Measurements from ENCODE around the gene C1orf174.

The C1orf174 gene

GRCh38 chr1:3945222-3945621 is 45.1 kb upstream of the C1orf174 start:
- H3K4me2 ChIP-seq (ENCODE audit: low read length), result no peak overlapping the region
- H3K4me3 ChIP-seq (ENCODE audit: low read depth, low read length, poor library complexity, severe bottlenecking), result no peak overlapping the region
- H3K36me3 ChIP-seq (ENCODE audit: insufficient read depth, low read length), result peaks cover 4% of the 10 kb centered on the region; the same call in 1 of the 2 replicates
- H4K20me1 ChIP-seq (ENCODE audit: insufficient read depth, low read length), result no peaks in the 10 kb centered on the region
- no peak overlapping the region for H3K9ac ChIP-seq (ENCODE audit: low read length)
- no peak overlapping the region for H3K27ac ChIP-seq (ENCODE audit: low read depth, low read length, poor library complexity, severe bottlenecking)
- peaks cover 35% of the 10 kb centered on the region; the same call in 1 of the 2 replicates for H3K27me3 ChIP-seq (ENCODE audit: insufficient read depth, low read length)
- no peaks in the 10 kb centered on the region for H3K9me2 ChIP-seq (ENCODE audit: low read depth, low read length)
- no peak overlapping the region for H2AFZ ChIP-seq (ENCODE audit: low read length)
- H3K4me1 ChIP-seq (ENCODE audit: insufficient read depth, low read length, severe bottlenecking), result no peaks in the 10 kb centered on the region
- peaks cover 12% of the 10 kb centered on the region for H3K9me3 ChIP-seq (ENCODE audit: low read length)
- TF ChIP-seq EZH2 (IDR thresholded peaks at IDR 0.05; ENCODE audit: borderline replicate concordance, low read length), result no peak
- TF ChIP-seq, protein P1, sequence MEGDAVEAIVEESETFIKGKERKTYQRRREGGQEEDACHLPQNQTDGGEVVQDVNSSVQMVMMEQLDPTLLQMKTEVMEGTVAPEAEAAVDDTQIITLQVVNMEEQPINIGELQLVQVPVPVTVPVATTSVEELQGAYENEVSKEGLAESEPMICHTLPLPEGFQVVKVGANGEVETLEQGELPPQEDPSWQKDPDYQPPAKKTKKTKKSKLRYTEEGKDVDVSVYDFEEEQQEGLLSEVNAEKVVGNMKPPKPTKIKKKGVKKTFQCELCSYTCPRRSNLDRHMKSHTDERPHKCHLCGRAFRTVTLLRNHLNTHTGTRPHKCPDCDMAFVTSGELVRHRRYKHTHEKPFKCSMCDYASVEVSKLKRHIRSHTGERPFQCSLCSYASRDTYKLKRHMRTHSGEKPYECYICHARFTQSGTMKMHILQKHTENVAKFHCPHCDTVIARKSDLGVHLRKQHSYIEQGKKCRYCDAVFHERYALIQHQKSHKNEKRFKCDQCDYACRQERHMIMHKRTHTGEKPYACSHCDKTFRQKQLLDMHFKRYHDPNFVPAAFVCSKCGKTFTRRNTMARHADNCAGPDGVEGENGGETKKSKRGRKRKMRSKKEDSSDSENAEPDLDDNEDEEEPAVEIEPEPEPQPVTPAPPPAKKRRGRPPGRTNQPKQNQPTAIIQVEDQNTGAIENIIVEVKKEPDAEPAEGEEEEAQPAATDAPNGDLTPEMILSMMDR (IDR thresholded peaks at IDR 0.05; ENCODE audit: low read length), result no peak
- H3F3A ChIP-seq (ENCODE audit: insufficient read depth, low read length), result no peaks in the 10 kb centered on the region
- no peaks in the 10 kb centered on the region for H3K79me2 ChIP-seq (ENCODE audit: insufficient read depth, low read length)

- H3K27ac ChIP-seq (ENCODE audit: low read depth, low read length, poor library complexity, severe bottlenecking), result no peak overlapping the region
- H3K4me2 ChIP-seq (ENCODE audit: low read length), result no peak overlapping the region
- no peaks in the 10 kb centered on the region for H3K9me2 ChIP-seq (ENCODE audit: low read depth, low read length)
- no peaks in the 10 kb centered on the region for H3F3A ChIP-seq (ENCODE audit: insufficient read depth, low read length)
- H3K4me1 ChIP-seq (ENCODE audit: insufficient read depth, low read length, severe bottlenecking), result no peaks in the 10 kb centered on the region
- H3K4me3 ChIP-seq (ENCODE audit: low read depth, low read length, poor library complexity, severe bottlenecking), result no peak overlapping the region
- no peak overlapping the region for H3K9ac ChIP-seq (ENCODE audit: low read length)
- H3K36me3 ChIP-seq (ENCODE audit: insufficient read depth, low read length), result peaks cover 4% of the 10 kb centered on the region; the same call in 1 of the 2 replicates
- H4K20me1 ChIP-seq (ENCODE audit: insufficient read depth, low read length), result no peaks in the 10 kb centered on the region
- H2AFZ ChIP-seq (ENCODE audit: low read length), result no peak overlapping the region
- H3K27me3 ChIP-seq (ENCODE audit: insufficient read depth, low read length), result peaks cover 35% of the 10 kb centered on the region; the same call in 1 of the 2 replicates
- TF ChIP-seq EZH2 (IDR thresholded peaks at IDR 0.05; ENCODE audit: borderline replicate concordance, low read length), result no peak
- TF ChIP-seq, protein P1 (IDR thresholded peaks at IDR 0.05; ENCODE audit: low read length), result no peak
- no peaks in the 10 kb centered on the region for H3K79me2 ChIP-seq (ENCODE audit: insufficient read depth, low read length)
- peaks cover 11% of the 10 kb centered on the region for H3K9me3 ChIP-seq (ENCODE audit: low read length)
These were observed 44.6 kb upstream of the C1orf174 start for GRCh38 chr1:3944578-3945125.

DNA sequence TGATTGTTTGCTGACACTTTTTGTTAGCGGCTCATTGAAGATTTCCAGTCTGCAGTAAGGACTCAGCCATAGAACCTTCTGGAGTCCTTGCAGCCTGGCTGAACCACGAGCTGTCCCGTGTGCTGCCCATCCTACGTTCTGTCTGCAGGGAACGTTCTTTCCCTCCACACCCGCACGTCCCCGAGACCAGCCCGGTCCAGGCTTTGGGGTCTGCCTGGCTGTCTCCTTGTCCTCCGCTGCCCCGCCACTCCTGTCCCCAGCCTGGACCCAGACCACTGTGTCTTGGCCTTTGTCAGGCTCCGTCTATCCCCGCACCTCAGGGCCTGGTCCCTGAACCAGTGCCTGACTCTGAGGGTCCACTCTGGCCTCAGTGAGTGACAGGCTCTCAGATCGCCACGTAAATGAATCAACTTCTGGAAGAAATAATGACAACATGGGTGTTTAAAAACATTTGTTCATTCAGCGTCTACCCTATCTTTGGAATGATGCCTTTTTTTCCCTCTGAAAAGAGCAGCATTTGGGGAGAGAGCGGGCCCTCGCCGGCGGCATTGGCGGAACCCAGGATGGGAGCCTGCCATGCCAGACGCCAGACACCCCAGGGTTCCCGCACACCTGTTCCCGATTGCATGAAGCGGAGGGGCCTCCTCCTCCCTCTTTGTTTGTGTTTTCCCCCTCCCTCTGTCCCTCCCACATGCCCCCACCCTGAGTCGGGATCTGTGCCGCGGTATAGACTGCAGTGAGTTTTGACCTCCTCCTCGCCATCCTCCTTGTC is 43.9 kb upstream of the C1orf174 start:
- no peaks in the 10 kb centered on the region for H3K79me2 ChIP-seq (ENCODE audit: insufficient read depth, low read length)
- peaks cover 5% of the 10 kb centered on the region; the same call in 1 of the 2 replicates for H3K9me3 ChIP-seq (ENCODE audit: low read length)
- no peak overlapping the region for H3K9ac ChIP-seq (ENCODE audit: low read length)
- H3K9me2 ChIP-seq (ENCODE audit: low read depth, low read length), result no peaks in the 10 kb centered on the region
- H3K4me3 ChIP-seq (ENCODE audit: low read depth, low read length, poor library complexity, severe bottlenecking), result no peak overlapping the region
- H4K20me1 ChIP-seq (ENCODE audit: insufficient read depth, low read length), result no peaks in the 10 kb centered on the region
- no peaks in the 10 kb centered on the region for H3F3A ChIP-seq (ENCODE audit: insufficient read depth, low read length)
- no peak overlapping the region for H3K4me2 ChIP-seq (ENCODE audit: low read length)
- no peak for TF ChIP-seq EZH2 (IDR thresholded peaks at IDR 0.05; ENCODE audit: borderline replicate concordance, low read length)
- TF ChIP-seq, protein P1 (IDR thresholded peaks at IDR 0.05; ENCODE audit: low read length), result no peak
- peaks cover 4% of the 10 kb centered on the region; the same call in 1 of the 2 replicates for H3K36me3 ChIP-seq (ENCODE audit: insufficient read depth, low read length)
- H3K4me1 ChIP-seq (ENCODE audit: insufficient read depth, low read length, severe bottlenecking), result no peaks in the 10 kb centered on the region
- H2AFZ ChIP-seq (ENCODE audit: low read length), result no peak overlapping the region
- peaks cover 32% of the 10 kb centered on the region; the same call in 1 of the 2 replicates for H3K27me3 ChIP-seq (ENCODE audit: insufficient read depth, low read length)
- no peak overlapping the region for H3K27ac ChIP-seq (ENCODE audit: low read depth, low read length, poor library complexity, severe bottlenecking)

Data from OCI-LY1 (cell line).